Mesodermal cell (in vitro differentiated cells): ENCODE measurements around the gene GRIP1. TPM values are rescaled to one million over a fixed set of nuclear protein-coding genes. Genes with fewer than 3 reads are reported as not detected.

Experiments used
- H3K27ac ChIP-seq: 2 replicates; pipeline ENCODE4 v1.7.0; 2013; ENCODE audit warnings: mild to moderate bottlenecking, low read depth, low read length, moderate library complexity; ENCODE audit not compliant: severe bottlenecking
- H3K36me3 ChIP-seq: 2 replicates; pipeline ENCODE4 v1.7.1; 2013; ENCODE audit warnings: mild to moderate bottlenecking, low read length, moderate library complexity; ENCODE audit not compliant: control insufficient read depth, insufficient read depth
- H3K4me1 ChIP-seq: one replicate; pipeline ENCODE4 v1.7.1; 2013; ENCODE audit warnings: mild to moderate bottlenecking, low read length; ENCODE audit not compliant: insufficient read depth, control insufficient read depth, poor library complexity, severe bottlenecking
- H3K4me3 ChIP-seq: 2 replicates; pipeline ENCODE4 v1.7.0; 2013; ENCODE audit warnings: low read length, control low read depth, mild to moderate bottlenecking; ENCODE audit not compliant: insufficient read depth, poor library complexity, severe bottlenecking; ENCODE audit errors: extremely low read depth
- H3K9me3 ChIP-seq: 2 replicates; pipeline ENCODE4 v1.7.1; 2013; ENCODE audit warnings: mild to moderate bottlenecking, low read length, moderate library complexity; ENCODE audit not compliant: control insufficient read depth
- WGBS, 2 experiments: methylation state at CpG; one replicate each; pipeline ENCODE4 v1.1.5; 2013; ENCODE audit warnings: missing lambda C conversion rate in 2 of 2; ENCODE audit not compliant: insufficient coverage in 2 of 2; 5-methylcytosine and 5-hydroxymethylcytosine counted together
- polyA plus RNA-seq, 2 experiments: library from polyadenylated mRNA; stranded (reverse); fragments of 50-300 nt; gene quantifications; one replicate each; pipeline ENCODE4 v1.2.3, GENCODE V29; 2013

GRIP1 gene
- 12.0 TPM for polyA plus RNA-seq (2013, experiment 1 of 2)
- polyA plus RNA-seq (2013, experiment 2 of 2) = 10.2 TPM

- no peak within 1 kb of the TSS for H3K27ac ChIP-seq
- WGBS, 2 experiments = 78 to 82% methylated on average over 13 of the region's 16 CpGs
- H3K4me1 ChIP-seq = no peaks in the 10 kb centered on the region
- no peak within 1 kb of the TSS for H3K4me3 ChIP-seq
- H3K9me3 ChIP-seq = no peaks in the 10 kb centered on the region
- H3K36me3 ChIP-seq = no peaks in the 10 kb centered on the region
Measured at GRCh38 chr12:66678338-66679275, at the start of gene GRIP1. GRIP1 (minus strand) TSS chr12:66679076; CDS start chr12:66678904, 172 bp downstream.

- Histone ChIP-seq H3K36me3 (no peaks in the 10 kb centered on the region), H3K27ac (no peak overlapping the region), H3K9me3 (no peaks in the 10 kb centered on the region), H3K4me3 (no peak overlapping the region), H3K4me1 (no peaks in the 10 kb centered on the region)
- 82 to 97% methylated on average over 2 to 3 of the region's 4 CpGs for WGBS, 2 experiments
Measured at GRCh38 chr12:66726556-66726955, 47.7 kb upstream of the GRIP1 start.

- Histone ChIP-seq H3K27ac (no peak overlapping the region), H3K4me1 (no peaks in the 10 kb centered on the region), H3K36me3 (no peaks in the 10 kb centered on the region), H3K9me3 (no peaks in the 10 kb centered on the region), H3K4me3 (no peak overlapping the region)
- 100% methylated on average over 1 of the region's 3 CpGs; no CpG with 5 or more reads in 1 of the 2 experiments for WGBS, 2 experiments
Measured at GRCh38 chr12:66725031-66725430, 46.2 kb upstream of the GRIP1 start.

- H3K27ac ChIP-seq = no peak overlapping the region
- H3K36me3 ChIP-seq = no peaks in the 10 kb centered on the region
- no peak overlapping the region for H3K4me3 ChIP-seq
- H3K4me1 ChIP-seq = no peaks in the 10 kb centered on the region
- 72 to 82% methylated on average over 3 of the region's 4 CpGs for WGBS, 2 experiments
- H3K9me3 ChIP-seq = no peaks in the 10 kb centered on the region
Measured at GRCh38 chr12:66724616-66725015, 45.7 kb upstream of the GRIP1 start.

GRCh38 chr12:66724026-66724425 is 45.1 kb upstream of the GRIP1 start:
- 90 to 100% methylated on average over 1 to 2 of the region's 2 CpGs for WGBS, 2 experiments
- no peak overlapping the region for H3K27ac ChIP-seq
- H3K4me3 ChIP-seq = no peak overlapping the region
- H3K9me3 ChIP-seq = no peaks in the 10 kb centered on the region
- no peaks in the 10 kb centered on the region for H3K4me1 ChIP-seq
- no peaks in the 10 kb centered on the region for H3K36me3 ChIP-seq

- WGBS, 2 experiments = no CpG with 5 or more reads among the region's 2 CpGs
- no peaks in the 10 kb centered on the region for H3K36me3 ChIP-seq
- H3K27ac ChIP-seq = no peak overlapping the region
- H3K9me3 ChIP-seq = no peaks in the 10 kb centered on the region
- no peak overlapping the region for H3K4me3 ChIP-seq
- H3K4me1 ChIP-seq = no peaks in the 10 kb centered on the region
Measured at GRCh38 chr12:66719862-66720261, 41.0 kb upstream of the GRIP1 start.

- no peak overlapping the region for H3K4me3 ChIP-seq
- no peaks in the 10 kb centered on the region for H3K4me1 ChIP-seq
- no peak overlapping the region for H3K27ac ChIP-seq
- no peaks in the 10 kb centered on the region for H3K36me3 ChIP-seq
- WGBS, 2 experiments = 93 to 100% methylated on average over 1 to 3 of the region's 3 CpGs
- H3K9me3 ChIP-seq = no peaks in the 10 kb centered on the region
Measured at GRCh38 chr12:66717036-66717673, 38.3 kb upstream of the GRIP1 start.

- no CpG with 5 or more reads among the region's 1 CpG for WGBS, 2 experiments
Measured at GRCh38 chr12:66716522-66716921, 37.6 kb upstream of the GRIP1 start.

GRCh38 chr12:66714709-66715108 is 35.8 kb upstream of the GRIP1 start:
- Histone ChIP-seq H3K27ac (no peak overlapping the region), H3K36me3 (no peaks in the 10 kb centered on the region), H3K9me3 (no peaks in the 10 kb centered on the region), H3K4me1 (no peaks in the 10 kb centered on the region), H3K4me3 (no peak overlapping the region)
- WGBS, 2 experiments = 88 to 94% methylated on average over 2 of the region's 2 CpGs

More at GRCh38 chr12:66716522-66716921, 37.6 kb upstream of the GRIP1 start:
- Histone ChIP-seq H3K4me1 (no peaks in the 10 kb centered on the region), H3K9me3 (no peaks in the 10 kb centered on the region), H3K4me3 (no peak overlapping the region), H3K27ac (no peak overlapping the region), H3K36me3 (no peaks in the 10 kb centered on the region)

GRCh38 chr12:66713984-66714383 is 35.1 kb upstream of the GRIP1 start:
- H3K4me1 ChIP-seq = no peaks in the 10 kb centered on the region
- whole genome bisulfite sequencing, 2 experiments = no CpG with 5 or more reads among the region's 3 CpGs
- no peaks in the 10 kb centered on the region for H3K36me3 ChIP-seq
- H3K27ac ChIP-seq = no peak overlapping the region
- no peaks in the 10 kb centered on the region for H3K9me3 ChIP-seq
- no peak overlapping the region for H3K4me3 ChIP-seq
